SH-SY5Y (cell line): Measurements from ENCODE around the gene PREX1.

Experiments
- GATA2 ChIP-seq: IDR thresholded peaks from 2 replicates; pipeline ENCODE4 v1.6.1; 2011; ENCODE audit warnings: mild to moderate bottlenecking, low read depth, low read length
- GATA3 ChIP-seq: IDR thresholded peaks from 2 replicates; pipeline ENCODE4 v1.6.1; 2011; ENCODE audit warnings: low read depth, mild to moderate bottlenecking, low read length, moderate library complexity

PREX1 gene

GRCh38 chr20:48822879-48823385, 4.9 kb downstream of the PREX1 start:
- TF ChIP-seq GATA2 (no peak), GATA3 (no peak)

GRCh38 chr20:48822178-48822577, 5.6 kb downstream of the PREX1 start:
- TF ChIP-seq GATA3 (no peak), GATA2 (no peak)

- TF ChIP-seq GATA2 (no peak), GATA3 (no peak)
Observed at GRCh38 chr20:48821261-48821920, 6.4 kb downstream of the PREX1 start.

- TF ChIP-seq GATA2 = no peak
- TF ChIP-seq GATA3 = no peak
Observed at GRCh38 chr20:48820649-48820973, 7.2 kb downstream of the PREX1 start.

- TF ChIP-seq GATA3 (no peak), GATA2 (no peak)
Observed at GRCh38 chr20:48819821-48820648, 7.8 kb downstream of the PREX1 start.

- TF ChIP-seq GATA3 = no peak
- no peak for TF ChIP-seq GATA2
Observed at GRCh38 chr20:48819089-48819488, 8.7 kb downstream of the PREX1 start.

GRCh38 chr20:48818481-48818987, 9.3 kb downstream of the PREX1 start:
- no peak for TF ChIP-seq GATA2
- no peak for TF ChIP-seq GATA3

- TF ChIP-seq GATA3 = no peak
- TF ChIP-seq GATA2 = no peak
Observed at GRCh38 chr20:48818031-48818370, 9.8 kb downstream of the PREX1 start.

GRCh38 chr20:48817367-48818030, 10.3 kb downstream of the PREX1 start:
- TF ChIP-seq GATA2 = no peak
- TF ChIP-seq GATA3 = no peak

GRCh38 chr20:48816282-48817205, 11.3 kb downstream of the PREX1 start:
- TF ChIP-seq GATA3 = no peak
- no peak for TF ChIP-seq GATA2

GRCh38 chr20:48815537-48815936, 12.3 kb downstream of the PREX1 start:
- TF ChIP-seq GATA2 = no peak
- no peak for TF ChIP-seq GATA3

- no peak for TF ChIP-seq GATA3
- TF ChIP-seq GATA2 = no peak
Observed at GRCh38 chr20:48814633-48815032, 13.2 kb downstream of the PREX1 start.

- TF ChIP-seq GATA2 = no peak
- TF ChIP-seq GATA3 = no peak
Observed at GRCh38 chr20:48813930-48814546, 13.8 kb downstream of the PREX1 start.

- TF ChIP-seq GATA3 = no peak
- no peak for TF ChIP-seq GATA2
Observed at GRCh38 chr20:48813446-48813747, 14.4 kb downstream of the PREX1 start.
